IMR-90 (cell line): ENCODE results near the gene DDI2. TPM values are rescaled to one million over a fixed set of nuclear protein-coding genes. Genes with fewer than 3 reads are reported as not detected.

ENCODE experiments used
- ATAC-seq: fragments of 200-7000 bp; cut with Tn5 transposase; 2 replicates; pipeline ENCODE4 v1.9.1; 2020; ENCODE audit warnings: low read depth, mild to moderate bottlenecking, moderate library complexity
- BruUV-seq: library from RNA; stranded (reverse); fragments of 400-500 nt; replicated peaks from 2 replicates; lab custom pipeline; 2021; lab: Mats Ljungman, UMichigan
- CTCF ChIA-PET: fragments of 300-600 bp; formaldehyde crosslinking; extraction: SDS; loops from one replicate; lab custom pipeline; 2021; ENCODE audit warnings: antibody characterized with exemption; lab: Yijun Ruan, JAX
- POLR2A ChIA-PET: fragments of 300-600 bp; sonication (Branson Sonifier 250); formaldehyde crosslinking; loops from one replicate; lab custom pipeline; 2022; ENCODE audit warnings: antibody characterized with exemption; ENCODE audit not compliant: unreplicated experiment; lab: Charles Lee
- DNase-seq: peaks from one replicate; pipeline ENCODE4 v3.0.0; 2013
- H2AFZ ChIP-seq: replicated peaks from 2 replicates; pipeline ENCODE3; 2013; ENCODE audit warnings: low read length, mild to moderate bottlenecking; ENCODE audit not compliant: poor library complexity
- H2AK5ac ChIP-seq: 2 replicates; pipeline ENCODE4 v1.6.1; 2013; ENCODE audit warnings: low read depth, low read length, inconsistent platforms
- H2AK9ac ChIP-seq: replicated peaks from 2 replicates; pipeline ENCODE3; 2013; ENCODE audit warnings: mild to moderate bottlenecking, low read depth, low read length, moderate library complexity; ENCODE audit not compliant: poor library complexity
- H2BK120ac ChIP-seq: 2 replicates; pipeline ENCODE4 v1.6.1; 2013; ENCODE audit warnings: low read depth, low read length, inconsistent platforms
- H2BK15ac ChIP-seq: 3 replicates; pipeline ENCODE4 v1.6.1; 2013; ENCODE audit warnings: low read depth, low read length, inconsistent platforms
- H2BK20ac ChIP-seq: 2 replicates; pipeline ENCODE4 v1.6.1; 2013; ENCODE audit warnings: low read depth, mild to moderate bottlenecking, inconsistent platforms, low read length, moderate library complexity
- H2BK5ac ChIP-seq: 2 replicates; pipeline ENCODE4 v1.6.1; 2013; ENCODE audit warnings: mild to moderate bottlenecking, low read depth, low read length, inconsistent platforms; ENCODE audit not compliant: poor library complexity, severe bottlenecking
- H3K14ac ChIP-seq: replicated peaks from 2 replicates; pipeline ENCODE4 v1.6.1; 2013; ENCODE audit warnings: low read depth, low read length, inconsistent platforms
- H3K18ac ChIP-seq: 2 replicates; pipeline ENCODE4 v1.6.1; 2013; ENCODE audit warnings: low read depth, low read length, control low read depth
- H3K23ac ChIP-seq: 2 replicates; pipeline ENCODE4 v1.6.1; 2013; ENCODE audit warnings: low read depth, low read length, inconsistent platforms
- H3K27ac ChIP-seq: 2 replicates; pipeline ENCODE4 v1.5.1; 2013; ENCODE audit warnings: mild to moderate bottlenecking, control low read depth, low read length; ENCODE audit not compliant: insufficient read depth
- H3K27me3 ChIP-seq: 2 replicates; pipeline ENCODE4 v1.6.1; 2013; ENCODE audit warnings: low read length; ENCODE audit not compliant: control insufficient read depth, insufficient read depth
- H3K36me3 ChIP-seq: 2 replicates; pipeline ENCODE4 v1.6.1; 2013; ENCODE audit warnings: low read length, mixed read lengths; ENCODE audit not compliant: control insufficient read depth, insufficient read depth
- H3K4ac ChIP-seq: 2 replicates; pipeline ENCODE4 v1.6.1; 2013; ENCODE audit warnings: low read depth, low read length, inconsistent platforms
- H3K4me1 ChIP-seq: 2 replicates; pipeline ENCODE4 v1.6.1; 2013; ENCODE audit warnings: low read length, mixed read lengths; ENCODE audit not compliant: control insufficient read depth, insufficient read depth
- H3K4me2 ChIP-seq: 2 replicates; pipeline ENCODE4 v1.6.1; 2013; ENCODE audit warnings: low read depth, mild to moderate bottlenecking, control low read depth, low read length, moderate library complexity
- H3K4me3 ChIP-seq: 2 replicates; pipeline ENCODE4 v1.5.1; 2013; ENCODE audit warnings: low read depth, mild to moderate bottlenecking, control low read depth, low read length, moderate library complexity; ENCODE audit not compliant: insufficient read depth
- H3K56ac ChIP-seq: 2 replicates; pipeline ENCODE4 v1.6.1; 2013; ENCODE audit warnings: low read length, inconsistent platforms; ENCODE audit not compliant: insufficient read depth; ENCODE audit errors: extremely low read depth
- H3K79me1 ChIP-seq, 2 experiments: 2 replicates each; pipeline ENCODE4 v1.6.1; 2013; ENCODE audit warnings: low read length in 2 of 2, inconsistent platforms in 1 of 2, low read depth in 1 of 2
- H3K9ac ChIP-seq: 2 replicates; pipeline ENCODE4 v1.6.1; 2013; ENCODE audit warnings: low read depth, low read length, control low read depth
- H3K9me1 ChIP-seq: 2 replicates; pipeline ENCODE4 v1.6.1; 2013; ENCODE audit warnings: low read length, inconsistent platforms; ENCODE audit not compliant: insufficient read depth
- H3K9me3 ChIP-seq: 2 replicates; pipeline ENCODE4 v1.6.1; 2013; ENCODE audit warnings: low read length; ENCODE audit not compliant: control insufficient read depth, insufficient read depth
- H4K20me1 ChIP-seq: 2 replicates; pipeline ENCODE4 v1.6.1; 2013; ENCODE audit warnings: low read length, inconsistent platforms; ENCODE audit not compliant: insufficient read depth
- H4K5ac ChIP-seq: 2 replicates; pipeline ENCODE4 v1.6.1; 2013; ENCODE audit warnings: mild to moderate bottlenecking, low read depth, low read length, control low read depth
- H4K8ac ChIP-seq, 2 experiments: 2 replicates each; pipeline ENCODE4 v1.6.1; 2013; ENCODE audit warnings: low read depth in 2 of 2, low read length in 2 of 2, control low read depth in 1 of 2, inconsistent platforms in 1 of 2
- H4K91ac ChIP-seq: 2 replicates; pipeline ENCODE4 v1.6.1; 2013; ENCODE audit warnings: low read depth, low read length, inconsistent platforms; ENCODE audit not compliant: insufficient read depth
- BHLHE40 ChIP-seq: fragments of 150-350 bp; IDR thresholded peaks from 2 replicates; pipeline ENCODE4 v1.6.1; 2016; ENCODE audit warnings: mild to moderate bottlenecking, low read depth, low read length
- CEBPB ChIP-seq: IDR thresholded peaks from 2 replicates; pipeline ENCODE4 v1.6.1; 2012; ENCODE audit warnings: low read depth, low read length, improper control_type of control experiment
- CHD1 ChIP-seq: IDR thresholded peaks from 2 replicates; pipeline ENCODE4 v1.6.1; 2012; ENCODE audit warnings: low read depth, low read length, improper control_type of control experiment
- CTCF ChIP-seq: conservative IDR thresholded peaks from 2 replicates; pipeline ENCODE4 v1.5.1; 2012; ENCODE audit warnings: mild to moderate bottlenecking, low read depth, low read length, improper control_type of control experiment
- ELK1 ChIP-seq: fragments of 150-350 bp; IDR thresholded peaks from 2 replicates; pipeline ENCODE4 v1.6.1; 2016; ENCODE audit warnings: low read depth, mild to moderate bottlenecking, low read length, moderate library complexity, borderline replicate concordance
- FOS ChIP-seq: fragments of 150-350 bp; IDR thresholded peaks from 2 replicates; pipeline ENCODE4 v1.6.1; 2016; ENCODE audit warnings: low read depth, low read length
- MAFK ChIP-seq: IDR thresholded peaks from 2 replicates; pipeline ENCODE4 v1.6.1; 2012; ENCODE audit warnings: low read depth, low read length, improper control_type of control experiment
- MAZ ChIP-seq: IDR thresholded peaks from 2 replicates; pipeline ENCODE4 v1.6.1; 2012; ENCODE audit warnings: low read depth, mild to moderate bottlenecking, low read length, improper control_type of control experiment, moderate library complexity, borderline replicate concordance
- MXI1 ChIP-seq: IDR thresholded peaks from 2 replicates; pipeline ENCODE4 v1.6.1; 2012; ENCODE audit warnings: low read depth, mild to moderate bottlenecking, low read length, moderate library complexity, borderline replicate concordance
- NFE2L2 ChIP-seq: fragments of 150-350 bp; IDR thresholded peaks from 2 replicates; pipeline ENCODE4 v1.6.1; 2016; ENCODE audit warnings: low read depth, mild to moderate bottlenecking, low read length
- POLR2A ChIP-seq: IDR thresholded peaks from 2 replicates; pipeline ENCODE4 v1.6.1; 2012; ENCODE audit warnings: mild to moderate bottlenecking, low read depth, low read length
- RAD21 ChIP-seq: IDR thresholded peaks from 2 replicates; pipeline ENCODE4 v1.6.1; 2012; ENCODE audit warnings: low read length, improper control_type of control experiment
- RCOR1 ChIP-seq: IDR thresholded peaks from 2 replicates; pipeline ENCODE4 v1.6.1; 2012; ENCODE audit warnings: mild to moderate bottlenecking, low read length, improper control_type of control experiment; ENCODE audit not compliant: insufficient replicate concordance
- RFX5 ChIP-seq: IDR thresholded peaks from 2 replicates; pipeline ENCODE4 v1.8.0; 2012; ENCODE audit warnings: low read depth, mild to moderate bottlenecking, low read length, moderate library complexity
- SMC3 ChIP-seq: fragments of 150-350 bp; IDR thresholded peaks from 2 replicates; pipeline ENCODE4 v1.6.1; 2016; ENCODE audit warnings: low read depth, mild to moderate bottlenecking, antibody characterized with exemption, low read length, moderate library complexity
- USF2 ChIP-seq: fragments of 150-350 bp; IDR thresholded peaks from 2 replicates; pipeline ENCODE4 v1.6.1; 2017; ENCODE audit warnings: mild to moderate bottlenecking, antibody characterized with exemption, low read length, low read depth
- WGBS, 2 experiments: methylation state at CpG; one replicate each; pipeline versions ENCODE4 v1.1.5 to v1.1.7; 2013; ENCODE audit warnings: missing lambda C conversion rate in 2 of 2; ENCODE audit not compliant: insufficient read length in 1 of 2; ENCODE audit errors: extremely low coverage in 2 of 2; 5-methylcytosine and 5-hydroxymethylcytosine counted together
- dilution Hi-C: fragments of 300-500 bp; cut with HindIII; formaldehyde crosslinking; loops from one replicate; pipeline ENCODE4 v1.14.3; 2018; ENCODE audit warnings: low sequenced_read_pairs; ENCODE audit not compliant: unreplicated experiment
- in situ Hi-C: fragments of 300-500 bp; cut with MboI; formaldehyde crosslinking; loops from 3 replicates; pipeline ENCODE4 v1.14.3; 2019; ENCODE audit warnings: low sequenced_read_pairs, inconsistent platforms, mixed read lengths
- intact Hi-C: fragments of 100-400 bp; cut with micrococcal nuclease; formaldehyde crosslinking; loops from 2 replicates; pipeline ENCODE4 v1.10.0; 2022
- polyA plus RNA-seq, 3 experiments: library from polyadenylated mRNA; depleted of rRNA; stranded (reverse); fragments of >200 nt; gene quantifications; 2 replicates each; pipeline ENCODE4 v1.2.3, GENCODE V29; 2012; ENCODE audit warnings: low replicate concordance in 1 of 3
- total RNA-seq: library from RNA; depleted of rRNA; stranded (reverse); fragments of >200 nt; gene quantifications from 2 replicates; pipeline ENCODE4 v1.2.3, GENCODE V29; 2012

DDI2 gene
- total and polyA plus RNA-seq, 2 of the 4 experiments (the other 2 are of a cell fraction) = 6.0 to 13.4 TPM

DNA sequence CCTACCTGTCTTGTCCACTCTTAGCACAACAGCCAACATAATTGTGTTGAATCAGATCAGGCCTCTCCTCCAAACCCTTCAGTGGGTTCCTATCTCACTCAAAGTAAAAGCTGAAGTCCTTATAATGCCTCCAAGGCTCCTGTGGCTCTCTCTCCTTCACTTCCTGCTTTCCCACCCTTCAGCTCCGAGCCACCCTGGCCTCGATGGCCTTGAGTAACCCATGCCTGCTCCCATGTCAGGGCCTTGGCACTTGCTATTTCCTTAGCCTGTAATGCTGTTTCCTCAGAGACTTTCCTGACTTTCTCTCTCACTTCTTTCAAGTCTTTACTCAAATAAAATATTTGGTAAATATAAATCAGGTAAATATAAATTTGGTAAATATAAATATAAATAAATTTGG, 58.8 kb downstream of the DDI2 start:
- Histone ChIP-seq H3K9me3 (no peaks in the 10 kb centered on the region), H3K18ac (no peak overlapping the region), H4K91ac (no peak overlapping the region), H3K4me3 (no peak overlapping the region), H3K27ac (no peak overlapping the region), H3K23ac (no peak overlapping the region), H2AFZ (no peak overlapping the region), H3K9me1 (peaks cover 9% of the 10 kb centered on the region), H3K4me1 (peaks cover 8% of the 10 kb centered on the region), H4K20me1 (no peaks in the 10 kb centered on the region), H4K8ac (no peak overlapping the region), H2BK5ac (no peak overlapping the region), H3K36me3 (no peaks in the 10 kb centered on the region), H2BK120ac (no peak overlapping the region), H2AK9ac (no peak overlapping the region), H2BK15ac (no peak overlapping the region), H3K4ac (no peak overlapping the region), H3K4me2 (no peak overlapping the region), H3K79me1 (0 out of 4 replicates have a peak, but pooled peaks cover 0 to 2% of the 10 kb centered on the region in 2 experiments), H2BK20ac (no peak overlapping the region), H3K9ac (no peak overlapping the region), H3K14ac (no peak overlapping the region), H4K5ac (no peak overlapping the region), H3K27me3 (no peaks in the 10 kb centered on the region), H3K56ac (no peak overlapping the region), H2AK5ac (peak overlapping the region; percentile 38)
- dilution Hi-C loops = no loop called here
- intact Hi-C loops = no loop called here
- CTCF ChIA-PET = no interaction called here
- ATAC-seq = no peak
- BruUV-seq = no TSS peak
- POLR2A ChIA-PET = no interaction called here
- no peak for DNase-seq
- TF ChIP-seq BHLHE40 = no peak
- no peak for TF ChIP-seq CHD1
- no peak for TF ChIP-seq RCOR1
- TF ChIP-seq ELK1 = no peak
- TF ChIP-seq MAZ = no peak
- TF ChIP-seq RFX5 = no peak
- TF ChIP-seq USF2 = no peak
- TF ChIP-seq FOS = no peak
- no peak for TF ChIP-seq CEBPB
- no peak for TF ChIP-seq MAFK
- TF ChIP-seq RAD21 = no peak
- TF ChIP-seq POLR2A = no peak
- no peak for TF ChIP-seq NFE2L2
- TF ChIP-seq SMC3 = no peak
- no peak for TF ChIP-seq CTCF
- no peak for TF ChIP-seq MXI1
- WGBS, 2 experiments = no CpG with 5 or more reads among the region's 2 CpGs
- in situ Hi-C loops = no loop called here
